HG02642 (cell line): ENCODE results near the gene HNRNPR.
"Not testable (repeated sequence)": the region's sequence is repeated elsewhere in the genome, so short reads cannot be mapped to it uniquely, and the experiment has no call there.

Experiments used
- ATAC-seq: cut with Tn5 transposase; IDR thresholded peaks from one replicate; pipeline ENCODE4 v1.9.1; 2021; ENCODE audit warnings: mild to moderate bottlenecking; ENCODE audit not compliant: unreplicated experiment, poor library complexity

Gene HNRNPR

GRCh38 chr1:23337869-23338268 is 6.2 kb downstream of the HNRNPR start:
- no peak for ATAC-seq

GRCh38 chr1:23331713-23332112 is 12.4 kb downstream of the HNRNPR start:
- ATAC-seq, result no peak

DNA sequence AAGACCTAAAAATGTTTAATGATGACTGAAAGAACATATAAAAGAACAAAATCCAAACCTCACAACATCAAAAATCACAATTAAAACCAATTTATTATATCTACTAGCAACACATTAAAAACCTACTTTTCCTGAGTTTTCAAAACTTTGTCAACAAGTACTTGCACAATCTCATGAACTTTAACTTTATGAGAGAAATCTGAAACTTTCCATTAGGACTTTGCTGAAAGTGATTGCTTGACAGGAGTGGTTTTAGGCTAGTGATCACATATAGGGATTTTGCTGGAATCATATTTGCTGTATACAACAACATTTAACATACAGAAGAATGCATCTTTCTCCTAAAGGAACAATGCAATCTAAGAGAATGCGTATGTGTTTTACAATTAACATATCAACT is 13.2 kb downstream of the HNRNPR start:
- ATAC-seq, result no peak

- ATAC-seq, result no peak
These were observed 18.7 kb downstream of the HNRNPR start for GRCh38 chr1:23325393-23325792.

GRCh38 chr1:23322770-23323169 is 21.3 kb downstream of the HNRNPR start:
- ATAC-seq, result no peak

DNA sequence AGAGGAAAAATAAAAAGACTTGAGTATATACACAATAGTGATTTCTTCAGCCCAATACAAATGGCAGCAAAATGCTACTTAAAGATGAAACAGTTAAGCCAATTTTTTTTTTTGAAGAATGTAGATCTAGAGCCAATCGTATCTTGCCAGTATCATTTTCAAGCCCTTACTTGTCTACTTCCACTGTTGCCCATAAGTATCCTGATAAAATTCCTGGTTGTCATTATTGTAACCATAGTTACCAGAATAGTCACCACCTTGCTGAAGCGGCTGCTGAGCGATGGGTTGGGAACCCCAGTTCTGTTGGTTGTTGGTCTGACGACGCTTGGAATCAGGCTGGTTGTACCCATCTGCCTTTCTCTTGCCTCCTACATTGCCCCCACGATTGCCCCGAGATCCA is 33.8 kb downstream of the HNRNPR start:
- not testable (repeated sequence) for ATAC-seq

GRCh38 chr1:23304140-23304620 is 39.9 kb downstream of the HNRNPR start:
- no peak for ATAC-seq

- ATAC-seq, result no peak
These were observed 40.6 kb downstream of the HNRNPR start for GRCh38 chr1:23303524-23303923.

DNA sequence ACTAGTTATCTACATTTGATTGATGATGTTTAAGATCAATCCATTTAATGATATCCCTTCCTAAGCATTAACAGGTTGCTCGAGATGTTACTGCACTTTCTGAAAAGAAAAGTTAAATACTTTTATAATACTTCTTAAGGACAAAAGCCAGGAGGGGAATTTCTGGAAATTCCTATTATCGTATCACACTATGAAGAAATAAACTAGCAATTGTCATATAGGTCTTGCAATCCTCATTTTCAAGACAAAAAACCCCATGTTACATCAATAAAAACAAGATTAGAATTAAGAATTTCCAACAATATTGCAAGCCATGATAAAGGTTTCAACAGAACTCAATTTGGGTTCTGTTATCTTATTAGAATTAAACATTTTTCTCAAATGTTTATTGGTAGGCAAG is 47.2 kb downstream of the HNRNPR start:
- no peak for ATAC-seq

DNA sequence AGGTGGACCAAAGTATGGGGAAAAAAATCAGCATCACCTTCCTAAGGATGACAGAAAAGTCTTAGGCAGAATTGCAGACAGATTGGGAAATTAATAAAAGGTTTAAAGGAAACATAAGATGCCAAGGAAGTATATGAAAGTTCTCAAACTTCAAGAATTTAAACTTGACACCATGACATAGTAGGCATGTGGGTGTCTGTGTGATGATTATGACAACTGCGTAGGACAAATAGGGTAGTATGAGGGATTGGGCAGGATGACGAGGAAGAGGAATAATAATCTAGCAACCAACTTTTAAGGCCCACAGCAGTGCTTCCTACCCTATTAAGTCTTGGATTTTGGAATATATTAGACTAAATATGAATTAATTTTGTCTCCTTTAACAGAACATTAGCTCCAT is 52.4 kb downstream of the HNRNPR start:
- ATAC-seq, result no peak

GRCh38 chr1:23290836-23291565 is 53.1 kb downstream of the HNRNPR start:
- ATAC-seq, result no peak

DNA sequence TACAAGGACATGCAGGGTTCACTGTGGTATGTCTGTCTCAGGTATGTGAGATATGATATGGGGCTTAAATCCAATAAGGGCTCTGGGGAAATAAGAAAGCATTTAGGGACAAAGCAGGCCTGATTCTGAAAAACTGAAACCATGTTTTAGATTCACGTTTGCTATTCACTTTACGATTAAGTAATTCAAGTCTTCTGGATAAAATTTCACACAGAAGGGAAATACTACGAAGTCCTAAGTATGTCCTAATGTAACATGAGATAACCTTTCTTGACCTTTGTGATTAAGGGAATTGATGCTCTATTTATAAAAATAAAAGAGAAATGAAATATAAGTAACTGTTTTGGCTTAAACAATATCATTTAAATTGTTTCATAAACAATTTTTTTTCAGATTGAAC is 55.4 kb downstream of the HNRNPR start:
- no peak for ATAC-seq

- no peak for ATAC-seq
These were observed 55.9 kb downstream of the HNRNPR start for GRCh38 chr1:23288201-23288600.

- ATAC-seq, result no peak
These were observed 57.7 kb downstream of the HNRNPR start for GRCh38 chr1:23286401-23286800.

- ATAC-seq, result no peak
These were observed 60.1 kb downstream of the HNRNPR start for GRCh38 chr1:23283667-23284602.

DNA sequence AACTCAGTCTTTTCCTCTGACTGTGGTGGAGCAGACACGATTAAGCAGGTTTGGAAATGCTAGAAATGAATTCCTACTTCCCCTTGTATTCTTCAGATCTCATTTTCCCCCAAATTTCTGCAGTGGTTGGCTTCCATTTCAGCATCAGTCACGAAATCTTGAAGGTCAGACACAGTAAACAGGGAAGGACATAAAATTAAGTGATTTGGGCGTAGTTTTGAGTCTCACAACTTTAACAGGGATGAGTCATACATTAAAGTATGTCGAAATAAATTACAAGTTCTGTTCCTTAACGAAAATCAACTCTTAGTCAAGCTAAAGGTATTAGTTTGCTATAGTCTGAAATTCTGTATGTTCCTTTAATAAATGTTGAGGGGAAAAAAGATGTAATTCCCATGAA is 61.1 kb downstream of the HNRNPR start:
- ATAC-seq, result no peak

DNA sequence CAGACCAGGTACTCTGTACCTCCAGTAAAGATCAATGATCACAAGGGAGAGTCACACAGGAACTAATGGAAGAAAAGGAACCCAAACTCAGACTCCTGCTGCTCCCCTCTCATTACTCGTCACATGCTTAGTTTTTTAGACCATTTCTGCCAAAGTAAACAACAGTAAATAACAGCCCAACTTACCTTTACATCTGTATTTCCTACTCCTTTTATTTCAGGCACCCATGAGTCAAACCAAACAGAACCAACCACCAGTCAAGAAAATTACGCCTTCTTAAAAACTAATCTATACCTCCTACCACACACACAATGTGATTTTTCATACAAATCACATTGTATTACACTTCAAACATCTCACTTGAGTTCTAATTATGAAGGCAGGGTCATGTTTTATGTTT is 65.4 kb downstream of the HNRNPR start:
- no peak for ATAC-seq

DNA sequence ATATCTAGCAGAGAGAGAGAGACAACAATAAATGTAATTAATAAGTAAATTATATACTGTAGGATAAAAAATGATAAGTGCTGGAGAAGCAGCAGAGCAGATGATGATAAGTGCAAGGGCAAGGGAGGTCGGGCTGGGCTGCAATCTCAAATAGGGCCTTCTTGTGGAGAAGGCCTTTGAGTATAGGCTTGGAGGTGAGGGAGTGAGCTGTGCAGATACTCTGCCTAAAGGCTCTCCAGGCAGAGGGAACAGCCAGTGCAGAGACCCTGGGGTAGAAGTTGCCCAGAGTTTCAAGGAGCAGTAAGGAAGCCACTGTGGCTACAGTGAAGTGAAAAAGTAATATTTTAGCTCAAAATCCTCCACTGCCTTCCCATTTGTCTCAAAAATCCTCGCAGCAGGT is 67.6 kb downstream of the HNRNPR start:
- no peak for ATAC-seq

DNA sequence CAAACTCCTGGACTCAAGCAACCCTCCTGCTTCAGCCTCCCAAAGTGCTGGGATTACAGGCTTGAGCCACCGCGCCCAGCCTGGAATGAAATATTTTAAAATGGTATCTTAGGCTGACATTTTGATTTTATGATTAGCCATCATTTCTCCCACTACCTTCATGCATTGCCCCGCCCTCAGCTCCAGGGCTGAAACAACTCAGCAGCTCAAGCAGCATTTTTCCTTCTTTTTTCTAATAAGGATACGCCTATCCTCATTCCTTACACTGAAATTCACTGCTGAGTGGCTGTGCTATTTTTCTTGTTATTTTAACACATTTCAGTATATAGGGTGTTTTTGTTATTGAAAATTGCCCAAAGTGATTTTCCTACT is 70.0 kb downstream of the HNRNPR start:
- no peak for ATAC-seq

GRCh38 chr1:23273450-23274133 is 70.5 kb downstream of the HNRNPR start:
- ATAC-seq, result no peak

GRCh38 chr1:23263380-23263887 is 80.7 kb downstream of the HNRNPR start:
- ATAC-seq, result no peak
